Activated CD4-positive, CD25-positive, alpha-beta regulatory T cell treated with anti-CD3 and anti-CD28 coated beads, Interleukin-2, amount 50 U/mL, for 16 hours (primary cell): ENCODE measurements around the gene SHROOM2.
"Not testable (repeated sequence)": the region's sequence is repeated elsewhere in the genome, so short reads cannot be mapped to it uniquely, and the experiment has no call there.

Experiments used
- DNase-seq: peaks from one replicate; pipeline ENCODE4 v3.0.0-alpha.2; 2020; ENCODE audit warnings: low read depth, low spot score

SHROOM2 gene

GRCh38 chrX:9832811-9833210, 46.6 kb downstream of the SHROOM2 start:
- no peak for DNase-seq

GRCh38 chrX:9835585-9836210, 49.5 kb downstream of the SHROOM2 start:
- no peak for DNase-seq

GRCh38 chrX:9842541-9842940, 56.3 kb downstream of the SHROOM2 start:
- no peak for DNase-seq

GRCh38 chrX:9844936-9845577, 58.8 kb downstream of the SHROOM2 start:
- DNase-seq, result no peak

GRCh38 chrX:9845578-9845952, 59.3 kb downstream of the SHROOM2 start:
- DNase-seq, result no peak

GRCh38 chrX:9846631-9847030, 60.4 kb downstream of the SHROOM2 start:
- DNase-seq, result no peak

GRCh38 chrX:9847071-9847470, 60.8 kb downstream of the SHROOM2 start:
- no peak for DNase-seq

GRCh38 chrX:9848718-9849479, 62.7 kb downstream of the SHROOM2 start:
- no peak for DNase-seq

GRCh38 chrX:9851890-9852289, 65.7 kb downstream of the SHROOM2 start:
- DNase-seq, result no peak

- DNase-seq, result no peak
Measured at GRCh38 chrX:9853307-9853706, 67.1 kb downstream of the SHROOM2 start.

- DNase-seq, result no peak
Measured at GRCh38 chrX:9855561-9856283, 69.5 kb downstream of the SHROOM2 start.

- no peak for DNase-seq
Measured at GRCh38 chrX:9856588-9856987, 70.4 kb downstream of the SHROOM2 start.

GRCh38 chrX:9857575-9858474, 71.6 kb downstream of the SHROOM2 start:
- no peak for DNase-seq

- not testable (repeated sequence) for DNase-seq
Measured at GRCh38 chrX:9858684-9859083, 72.5 kb downstream of the SHROOM2 start.

GRCh38 chrX:9859711-9860555, 73.7 kb downstream of the SHROOM2 start:
- no peak for DNase-seq

- no peak for DNase-seq
Measured at GRCh38 chrX:9860826-9861225, 74.6 kb downstream of the SHROOM2 start.

- no peak for DNase-seq
Measured at GRCh38 chrX:9861711-9862110, 75.5 kb downstream of the SHROOM2 start.

- no peak for DNase-seq
Measured at GRCh38 chrX:9862525-9862924, 76.3 kb downstream of the SHROOM2 start.

GRCh38 chrX:9862953-9863352, 76.7 kb downstream of the SHROOM2 start:
- no peak for DNase-seq

GRCh38 chrX:9864011-9864410, 77.8 kb downstream of the SHROOM2 start:
- DNase-seq, result no peak
